Measurements from ENCODE around the gene ARRB2. TPM values are rescaled to one million over a fixed set of nuclear protein-coding genes. Genes with fewer than 3 reads are reported as not detected.
"Not testable (repeated sequence)": the region's sequence is repeated elsewhere in the genome, so short reads cannot be mapped to it uniquely, and the experiment has no call there.

ARRB2 gene
- total RNA-seq, 1 donor from 2014 or later: 13.7 TPM

DNA sequence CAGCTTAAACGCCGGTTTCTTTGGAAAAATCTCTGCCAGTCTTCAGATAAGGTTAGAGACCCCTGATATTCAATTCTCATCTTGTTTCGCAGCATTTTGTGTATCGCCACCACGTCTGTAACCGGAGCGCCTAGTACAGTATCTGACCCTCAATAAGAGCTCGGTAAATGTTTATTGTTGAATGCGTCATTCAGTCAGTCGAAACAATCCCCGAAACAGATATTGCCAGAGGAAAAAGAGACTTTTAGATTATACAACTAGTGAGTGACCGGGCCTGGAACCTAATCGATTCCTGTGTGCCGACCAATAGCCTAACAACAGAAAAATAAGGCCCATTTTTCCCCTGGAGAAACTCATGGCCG is 7.1 kb upstream of the ARRB2 start:
- ATAC-seq: no peak

DNA sequence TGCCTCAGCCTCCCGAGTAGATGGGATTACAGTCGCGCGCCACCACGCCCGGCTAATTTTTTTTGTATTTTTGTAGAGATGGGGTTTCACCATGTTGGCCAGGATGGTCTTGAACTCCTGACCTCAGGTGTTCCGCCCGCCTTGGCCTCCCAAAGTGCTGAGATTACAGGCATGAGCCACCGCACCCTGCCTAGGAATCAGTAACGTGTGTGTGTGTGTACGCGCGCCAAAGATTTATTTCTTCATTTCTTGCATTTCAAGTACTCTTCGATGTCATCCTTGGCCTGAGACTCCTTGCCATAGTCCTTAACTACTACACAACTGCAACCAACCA is 5.9 kb upstream of the ARRB2 start:
- not testable (repeated sequence) for ATAC-seq

DNA sequence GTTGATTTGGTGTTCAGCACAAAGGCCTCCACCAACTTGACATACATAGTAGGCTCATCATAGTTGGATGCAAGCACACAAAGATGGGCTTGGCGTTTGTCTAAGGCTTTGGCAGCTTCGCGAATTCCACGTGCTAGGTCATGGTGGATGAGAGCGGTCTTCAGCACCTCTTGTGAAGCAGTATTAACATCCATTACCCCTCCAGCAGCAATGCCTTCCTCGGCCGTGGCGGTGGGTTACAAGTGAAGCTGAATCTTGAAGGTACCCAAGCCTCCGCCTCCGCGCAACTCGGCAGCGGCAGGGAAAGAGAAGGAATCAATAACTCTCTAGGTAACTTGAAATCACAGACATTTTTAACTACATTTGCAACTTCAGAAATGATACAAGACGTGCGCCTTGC is 5.4 kb upstream of the ARRB2 start:
- ATAC-seq: no peak

- no peak for ATAC-seq
These were observed 4.3 kb upstream of the ARRB2 start for GRCh38 chr17:4706121-4706520.

GRCh38 chr17:4708436-4708835 is 2.0 kb upstream of the ARRB2 start:
- no peak for ATAC-seq

DNA sequence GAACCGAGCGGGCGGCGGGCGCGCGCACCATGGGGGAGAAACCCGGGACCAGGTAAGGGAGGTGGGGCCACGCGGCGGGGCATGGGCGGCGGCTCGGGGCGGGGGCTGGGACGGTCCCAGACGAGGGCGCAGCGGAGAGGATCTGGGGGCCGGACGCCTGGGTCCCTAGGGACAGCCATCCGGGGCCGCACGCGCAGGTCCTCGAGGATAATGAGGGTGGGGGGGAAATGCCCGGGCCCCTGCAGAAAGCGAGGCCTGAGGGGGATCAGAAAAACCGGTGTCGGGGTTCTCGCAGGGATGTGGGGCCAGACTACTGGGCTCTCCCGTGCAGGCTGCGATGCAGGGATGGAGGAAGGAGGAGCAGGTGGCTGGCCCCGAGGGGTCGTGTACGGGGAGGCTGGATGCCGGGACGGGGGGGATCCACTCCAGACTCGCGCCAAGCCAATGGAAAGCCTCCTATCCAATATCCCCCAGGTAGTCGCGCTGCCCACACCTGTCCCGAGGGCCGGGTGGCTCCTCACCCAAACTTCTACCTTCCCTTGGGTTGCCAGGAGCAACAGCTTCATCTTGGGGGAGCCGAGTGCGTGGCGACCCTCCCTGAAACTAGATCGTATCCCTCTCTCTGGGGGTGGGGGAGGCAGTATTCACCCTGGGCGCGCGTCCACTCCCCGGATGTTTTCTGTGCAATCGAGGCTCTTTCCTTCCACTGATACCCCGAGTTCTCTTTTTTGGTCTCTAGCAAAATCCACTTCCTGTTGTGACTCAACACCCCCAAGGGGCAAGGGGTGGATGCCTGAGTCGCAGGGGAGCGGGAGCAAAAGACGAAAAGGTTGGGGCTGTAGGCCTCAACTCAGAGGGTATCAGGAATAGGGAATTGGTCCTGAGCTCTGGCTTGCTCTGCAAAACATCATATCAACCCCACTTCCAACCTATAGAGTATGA is 532 bp downstream of the ARRB2 start:
- ATAC-seq: peak; percentile 6

DNA sequence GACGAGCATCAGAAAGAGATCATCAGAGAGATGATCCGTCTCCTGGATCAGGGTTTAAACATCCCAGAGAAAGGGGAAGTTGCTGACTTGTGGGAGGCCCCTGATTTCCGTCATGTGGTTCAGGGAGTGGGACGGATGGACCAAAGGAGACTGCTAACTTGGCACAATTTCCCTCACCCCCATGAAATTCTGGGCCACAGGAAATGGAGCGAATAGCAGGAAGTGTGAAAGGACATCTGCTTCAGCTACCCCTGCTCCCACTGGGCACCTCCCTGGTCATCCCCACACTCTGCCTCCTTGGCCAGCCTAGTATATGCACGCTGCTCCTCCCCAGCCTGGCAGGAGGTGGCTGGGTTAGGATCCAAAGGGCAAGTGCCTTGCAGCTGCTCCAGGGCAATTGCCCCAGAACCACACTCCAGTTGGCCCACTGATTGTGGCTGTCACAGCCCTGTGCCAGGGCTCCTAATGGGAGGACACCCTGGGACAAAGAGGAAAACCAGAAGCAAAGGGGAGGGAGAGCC is 1.3 kb downstream of the ARRB2 start:
- ATAC-seq: no peak

DNA sequence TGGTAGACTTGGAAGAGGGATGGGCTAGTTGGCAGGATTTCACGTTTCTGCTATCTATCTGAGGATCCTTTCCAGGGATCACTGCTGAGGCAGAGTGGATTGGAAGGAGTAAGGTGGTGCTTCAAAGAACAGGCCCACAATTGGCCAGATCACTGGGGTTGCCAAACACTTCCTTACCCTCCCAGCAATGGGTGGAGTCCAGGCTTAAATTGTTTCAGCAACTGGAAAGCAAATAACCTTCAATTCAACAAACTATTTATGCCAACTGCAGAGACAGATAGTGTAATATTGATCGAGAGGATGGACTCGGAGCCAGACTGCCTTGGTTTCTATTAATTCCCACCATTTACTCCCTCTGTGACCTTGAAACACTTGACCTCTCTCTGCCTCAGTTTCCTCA is 2.1 kb downstream of the ARRB2 start:
- ATAC-seq: no peak

GRCh38 chr17:4714340-4715062 is 4.1 kb downstream of the ARRB2 start:
- not testable (repeated sequence) for ATAC-seq

DNA sequence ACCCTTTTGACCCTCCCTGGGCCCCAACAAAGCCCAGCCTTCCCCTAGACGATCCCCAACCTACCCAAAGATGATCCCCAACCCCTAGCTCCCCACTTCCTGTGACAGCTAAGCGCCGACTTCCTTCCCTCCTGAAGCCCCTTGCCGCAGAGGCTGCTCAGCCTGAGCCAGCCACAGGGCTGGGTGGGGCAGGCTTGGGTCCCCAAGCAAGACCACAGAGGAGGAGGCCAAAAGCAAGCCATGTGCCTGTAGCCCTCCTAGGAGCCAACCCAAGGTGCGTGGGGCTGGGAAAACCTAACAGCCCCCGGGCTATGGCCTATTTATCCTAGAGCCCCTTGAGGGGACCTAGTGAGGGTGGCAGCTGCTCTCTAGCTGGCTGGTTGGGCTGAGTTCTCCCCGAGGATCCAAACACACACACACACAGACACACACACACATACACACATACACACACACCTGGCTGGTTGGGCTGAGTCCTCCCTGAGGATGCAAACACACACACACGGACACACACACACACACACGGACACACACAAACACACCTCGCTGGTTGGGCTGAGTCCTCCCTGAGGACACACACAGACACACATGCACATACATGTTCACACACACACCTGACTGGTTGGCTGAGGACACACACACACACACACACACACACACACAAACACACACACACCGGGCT is 4.8 kb downstream of the ARRB2 start:
- ATAC-seq: no peak

GRCh38 chr17:4716081-4716480 is 5.6 kb downstream of the ARRB2 start:
- ATAC-seq: no peak

DNA sequence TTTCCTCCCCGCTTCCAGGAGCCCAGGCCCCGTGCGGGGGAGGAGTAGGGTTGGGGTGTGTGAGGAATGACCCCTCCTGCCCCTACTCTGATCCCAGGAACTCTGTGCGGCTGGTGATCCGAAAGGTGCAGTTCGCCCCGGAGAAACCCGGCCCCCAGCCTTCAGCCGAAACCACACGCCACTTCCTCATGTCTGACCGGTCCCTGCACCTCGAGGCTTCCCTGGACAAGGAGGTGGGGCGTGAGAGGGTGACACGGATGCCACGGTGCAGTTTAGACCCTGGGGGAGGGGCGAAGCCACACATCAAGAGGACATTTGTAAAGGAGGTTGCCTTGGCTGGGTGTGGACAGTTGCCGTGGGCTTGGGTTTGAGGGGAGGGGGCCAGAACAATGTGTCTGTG is 7.4 kb downstream of the ARRB2 start:
- ATAC-seq: peak; percentile 5

GRCh38 chr17:4718276-4718675 is 7.8 kb downstream of the ARRB2 start:
- no peak for ATAC-seq

DNA sequence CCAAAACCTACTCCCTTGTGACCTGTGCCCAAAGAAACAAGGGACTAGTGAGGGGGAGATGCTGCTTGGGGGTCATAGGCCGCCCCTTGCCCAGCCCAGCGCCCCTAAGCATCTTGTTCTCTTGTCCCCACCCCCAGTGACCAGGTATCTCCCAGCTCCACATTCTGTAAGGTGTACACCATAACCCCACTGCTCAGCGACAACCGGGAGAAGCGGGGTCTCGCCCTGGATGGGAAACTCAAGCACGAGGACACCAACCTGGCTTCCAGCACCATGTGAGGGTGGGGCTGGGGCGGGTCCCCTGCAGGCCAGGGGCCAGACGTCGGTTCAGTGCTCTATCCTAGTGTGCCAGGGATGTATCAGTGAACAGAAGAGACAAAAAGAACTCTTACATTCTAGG is 8.7 kb downstream of the ARRB2 start:
- ATAC-seq: no peak

GRCh38 chr17:4719684-4720221 is 9.3 kb downstream of the ARRB2 start:
- ATAC-seq: peak; percentile 14

- no peak for ATAC-seq
These were observed 10.4 kb downstream of the ARRB2 start for GRCh38 chr17:4720787-4721186.

GRCh38 chr17:4721203-4722135 is 11.0 kb downstream of the ARRB2 start:
- peak; percentile 44 for ATAC-seq

DNA sequence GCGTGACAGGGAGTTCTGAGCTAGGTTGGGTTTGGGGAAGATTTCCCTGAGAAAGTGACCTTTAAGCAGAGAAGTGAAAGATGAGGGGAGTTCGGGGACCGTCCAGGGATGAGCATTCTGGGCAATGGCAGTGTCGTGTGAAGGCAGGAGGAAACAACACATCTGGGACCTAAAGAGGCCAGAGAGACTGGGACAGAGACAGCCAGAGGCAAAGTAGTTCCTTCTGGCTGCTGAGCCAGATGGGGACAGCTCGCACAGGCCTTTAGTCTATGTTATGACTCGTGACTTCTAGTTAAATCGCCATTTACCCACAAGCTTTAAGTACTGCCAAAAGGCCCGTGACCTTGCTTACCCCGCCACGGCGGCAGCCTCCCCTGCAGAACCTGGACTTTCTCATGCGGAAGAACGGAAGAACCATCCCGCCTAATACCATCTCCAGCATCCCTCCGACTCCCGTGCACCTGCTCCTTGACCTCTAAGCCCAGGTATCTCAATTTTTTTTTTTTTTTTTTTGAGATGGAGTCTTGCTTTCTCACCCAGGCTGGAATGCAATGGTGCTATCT is 12.3 kb downstream of the ARRB2 start:
- no peak for ATAC-seq

DNA sequence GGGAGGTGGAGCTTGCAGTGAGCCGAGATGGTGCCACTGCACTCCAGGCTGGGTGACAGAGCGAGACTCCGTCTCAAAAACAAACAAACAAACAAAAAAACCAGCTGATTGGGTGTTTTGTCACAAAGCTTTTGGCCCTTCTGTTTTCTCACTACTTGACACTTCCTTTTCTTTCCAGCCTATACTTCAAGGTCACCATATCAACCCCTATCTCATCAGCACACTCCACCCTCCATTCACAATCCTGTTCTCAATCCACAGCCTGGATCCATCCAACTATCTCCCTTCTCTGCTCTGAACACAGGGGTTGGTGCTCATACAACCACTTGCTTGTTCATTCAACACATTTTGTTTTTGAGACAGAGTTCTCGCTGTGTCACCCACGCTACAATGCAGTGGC is 14.2 kb downstream of the ARRB2 start:
- no peak for ATAC-seq

DNA sequence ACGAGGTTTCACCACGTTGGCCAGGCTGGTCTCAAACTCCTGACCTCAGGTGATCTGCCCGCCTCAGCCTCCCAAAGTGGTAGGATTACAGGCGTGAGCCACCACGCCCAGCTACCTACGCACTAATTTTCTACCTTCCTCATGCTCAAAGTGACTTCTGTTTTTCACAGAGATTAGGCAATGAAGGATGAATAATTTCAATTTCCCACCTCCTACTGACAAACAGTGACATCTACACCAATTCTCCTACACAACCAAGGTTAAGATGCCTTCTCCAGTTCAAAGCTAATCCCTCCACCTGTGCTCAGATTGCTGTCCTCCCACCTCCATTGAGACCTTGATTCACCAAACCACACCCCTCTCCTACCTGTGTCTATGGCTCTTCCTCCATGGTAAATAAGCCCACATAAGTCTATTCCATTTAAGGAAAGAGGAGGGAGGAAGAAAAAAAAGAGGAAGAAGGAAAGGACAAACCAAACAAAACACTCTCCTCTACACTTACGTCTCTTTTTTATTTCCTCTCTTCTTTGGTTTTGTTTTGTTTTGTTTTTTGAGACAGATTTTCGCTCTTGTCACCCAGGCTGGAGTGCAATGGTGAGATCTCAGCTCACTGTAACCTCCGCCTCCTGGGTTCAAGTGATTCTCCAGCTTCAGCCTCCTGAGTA is 15.3 kb downstream of the ARRB2 start:
- ATAC-seq: no peak

DNA sequence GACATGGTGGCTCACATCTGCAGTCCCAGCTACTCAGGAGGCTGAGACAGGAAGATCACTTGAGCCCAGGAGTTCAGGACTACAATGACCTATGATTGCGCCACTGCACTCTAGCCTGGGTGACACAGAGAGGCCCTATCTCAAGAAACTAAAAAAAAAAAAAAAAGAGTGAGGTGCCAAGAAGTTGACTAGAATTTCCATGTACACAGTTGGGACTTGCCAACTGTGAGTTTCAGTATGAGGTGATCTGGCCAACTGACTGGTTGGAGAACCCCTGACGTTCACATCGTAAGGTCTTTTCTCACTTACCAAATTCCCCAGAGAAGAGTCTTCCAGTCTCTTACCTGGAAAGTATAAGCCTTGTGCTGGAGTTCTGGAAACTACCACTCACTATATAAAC is 17.7 kb downstream of the ARRB2 start:
- ATAC-seq: no peak

All from esophagus mucosa (tissue), 1 donor.